ENCODE measurements around the gene SDK2. TPM values are rescaled to one million over a fixed set of nuclear protein-coding genes. Genes with fewer than 3 reads are reported as not detected.

SDK2 gene
- total and polyA plus RNA-seq, 2 experiments from 2014 or later, result 0.74 to 5.1 TPM

DNA sequence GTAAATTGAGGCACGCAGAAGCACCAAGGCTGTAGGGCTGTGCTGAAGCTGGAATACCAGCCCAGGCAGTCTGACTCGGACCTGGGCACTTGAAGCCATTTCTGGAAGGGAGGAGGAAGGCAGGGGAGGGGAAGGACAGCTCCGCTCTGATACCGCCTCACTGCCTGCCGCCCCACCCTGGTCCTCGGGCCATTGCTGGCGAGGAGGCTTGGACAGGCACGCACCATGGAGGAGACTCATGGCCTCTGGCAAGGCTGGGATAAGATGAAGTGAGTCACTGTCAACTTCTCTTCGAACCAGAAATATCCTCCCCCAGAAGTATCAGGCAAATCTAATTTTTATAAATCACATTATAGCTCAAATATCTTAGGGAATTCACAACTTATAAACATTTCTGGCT lies 81.3 kb downstream of the SDK2 start (continued):
- TF ChIP-seq, protein P1, sequence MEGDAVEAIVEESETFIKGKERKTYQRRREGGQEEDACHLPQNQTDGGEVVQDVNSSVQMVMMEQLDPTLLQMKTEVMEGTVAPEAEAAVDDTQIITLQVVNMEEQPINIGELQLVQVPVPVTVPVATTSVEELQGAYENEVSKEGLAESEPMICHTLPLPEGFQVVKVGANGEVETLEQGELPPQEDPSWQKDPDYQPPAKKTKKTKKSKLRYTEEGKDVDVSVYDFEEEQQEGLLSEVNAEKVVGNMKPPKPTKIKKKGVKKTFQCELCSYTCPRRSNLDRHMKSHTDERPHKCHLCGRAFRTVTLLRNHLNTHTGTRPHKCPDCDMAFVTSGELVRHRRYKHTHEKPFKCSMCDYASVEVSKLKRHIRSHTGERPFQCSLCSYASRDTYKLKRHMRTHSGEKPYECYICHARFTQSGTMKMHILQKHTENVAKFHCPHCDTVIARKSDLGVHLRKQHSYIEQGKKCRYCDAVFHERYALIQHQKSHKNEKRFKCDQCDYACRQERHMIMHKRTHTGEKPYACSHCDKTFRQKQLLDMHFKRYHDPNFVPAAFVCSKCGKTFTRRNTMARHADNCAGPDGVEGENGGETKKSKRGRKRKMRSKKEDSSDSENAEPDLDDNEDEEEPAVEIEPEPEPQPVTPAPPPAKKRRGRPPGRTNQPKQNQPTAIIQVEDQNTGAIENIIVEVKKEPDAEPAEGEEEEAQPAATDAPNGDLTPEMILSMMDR (conservative IDR thresholded peaks at IDR 0.05; ENCODE audit: low read depth in 2 of 2), result no peak
- TF ChIP-seq, protein P2, sequence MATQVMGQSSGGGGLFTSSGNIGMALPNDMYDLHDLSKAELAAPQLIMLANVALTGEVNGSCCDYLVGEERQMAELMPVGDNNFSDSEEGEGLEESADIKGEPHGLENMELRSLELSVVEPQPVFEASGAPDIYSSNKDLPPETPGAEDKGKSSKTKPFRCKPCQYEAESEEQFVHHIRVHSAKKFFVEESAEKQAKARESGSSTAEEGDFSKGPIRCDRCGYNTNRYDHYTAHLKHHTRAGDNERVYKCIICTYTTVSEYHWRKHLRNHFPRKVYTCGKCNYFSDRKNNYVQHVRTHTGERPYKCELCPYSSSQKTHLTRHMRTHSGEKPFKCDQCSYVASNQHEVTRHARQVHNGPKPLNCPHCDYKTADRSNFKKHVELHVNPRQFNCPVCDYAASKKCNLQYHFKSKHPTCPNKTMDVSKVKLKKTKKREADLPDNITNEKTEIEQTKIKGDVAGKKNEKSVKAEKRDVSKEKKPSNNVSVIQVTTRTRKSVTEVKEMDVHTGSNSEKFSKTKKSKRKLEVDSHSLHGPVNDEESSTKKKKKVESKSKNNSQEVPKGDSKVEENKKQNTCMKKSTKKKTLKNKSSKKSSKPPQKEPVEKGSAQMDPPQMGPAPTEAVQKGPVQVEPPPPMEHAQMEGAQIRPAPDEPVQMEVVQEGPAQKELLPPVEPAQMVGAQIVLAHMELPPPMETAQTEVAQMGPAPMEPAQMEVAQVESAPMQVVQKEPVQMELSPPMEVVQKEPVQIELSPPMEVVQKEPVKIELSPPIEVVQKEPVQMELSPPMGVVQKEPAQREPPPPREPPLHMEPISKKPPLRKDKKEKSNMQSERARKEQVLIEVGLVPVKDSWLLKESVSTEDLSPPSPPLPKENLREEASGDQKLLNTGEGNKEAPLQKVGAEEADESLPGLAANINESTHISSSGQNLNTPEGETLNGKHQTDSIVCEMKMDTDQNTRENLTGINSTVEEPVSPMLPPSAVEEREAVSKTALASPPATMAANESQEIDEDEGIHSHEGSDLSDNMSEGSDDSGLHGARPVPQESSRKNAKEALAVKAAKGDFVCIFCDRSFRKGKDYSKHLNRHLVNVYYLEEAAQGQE (IDR thresholded peaks at IDR 0.05; ENCODE audit: unreplicated experiment), result no peak
- TF ChIP-seq ZNF114 (CRISPR knock-in tag; IDR thresholded peaks at IDR 0.05), result no peak
- no peak for TF ChIP-seq STAT1 (IDR thresholded peaks at IDR 0.05; ENCODE audit: unreplicated experiment)
- TF ChIP-seq ZNF331 (CRISPR knock-in tag; IDR thresholded peaks at IDR 0.05; ENCODE audit: low read depth), result no peak
- no peak for TF ChIP-seq POLR2AphosphoS5 (IDR thresholded peaks at IDR 0.05; ENCODE audit: low read depth)
- no peak for TF ChIP-seq NANOG (IDR thresholded peaks at IDR 0.05; ENCODE audit: borderline replicate concordance)
- TF ChIP-seq EZH2phosphoT487 (IDR thresholded peaks at IDR 0.05; ENCODE audit: unreplicated experiment), result no peak
- TF ChIP-seq JUNB (IDR thresholded peaks at IDR 0.05; ENCODE audit: unreplicated experiment), result no peak
- no peak for TF ChIP-seq CREB1 (CRISPR knock-in tag; IDR thresholded peaks at IDR 0.05; ENCODE audit: low read depth)
- TF ChIP-seq, protein P3, sequence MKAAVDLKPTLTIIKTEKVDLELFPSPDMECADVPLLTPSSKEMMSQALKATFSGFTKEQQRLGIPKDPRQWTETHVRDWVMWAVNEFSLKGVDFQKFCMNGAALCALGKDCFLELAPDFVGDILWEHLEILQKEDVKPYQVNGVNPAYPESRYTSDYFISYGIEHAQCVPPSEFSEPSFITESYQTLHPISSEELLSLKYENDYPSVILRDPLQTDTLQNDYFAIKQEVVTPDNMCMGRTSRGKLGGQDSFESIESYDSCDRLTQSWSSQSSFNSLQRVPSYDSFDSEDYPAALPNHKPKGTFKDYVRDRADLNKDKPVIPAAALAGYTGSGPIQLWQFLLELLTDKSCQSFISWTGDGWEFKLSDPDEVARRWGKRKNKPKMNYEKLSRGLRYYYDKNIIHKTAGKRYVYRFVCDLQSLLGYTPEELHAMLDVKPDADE (IDR thresholded peaks at IDR 0.05), result no peak

DNA sequence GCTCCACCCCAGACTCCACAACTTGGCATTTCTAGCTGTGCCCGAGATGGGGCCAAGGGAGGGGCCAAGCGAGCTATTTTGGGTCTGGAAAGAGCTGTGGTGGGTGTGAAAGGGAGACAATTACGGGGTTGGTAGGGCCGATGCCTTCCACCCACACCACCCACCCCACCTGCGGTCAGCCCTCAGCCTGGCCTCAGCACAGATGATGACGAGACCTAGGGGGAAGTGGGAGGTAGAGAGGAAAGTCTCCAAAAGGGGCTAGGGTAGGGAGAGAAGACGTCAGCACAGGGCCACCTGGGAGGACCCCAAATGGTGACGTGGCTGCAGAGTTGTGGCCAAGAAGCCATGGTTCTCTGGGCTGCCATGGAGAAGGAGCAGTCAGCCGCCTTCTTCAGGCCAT lies 83.1 kb downstream of the SDK2 start:
- ATAC-seq (no peak), DNase-seq (ENCODE audit: low spot score) (no peak)
- Histone ChIP-seq H3K4me3 (no peak overlapping the region), H2AFZ (no peak overlapping the region), H3K79me2 (replicated peaks; ENCODE audit: insufficient read depth) (no peaks in the 10 kb centered on the region), H3K4me2 (no peak overlapping the region), H4K20me1 (replicated peaks; ENCODE audit: insufficient read depth) (no peaks in the 10 kb centered on the region), H3K27me3 (ENCODE audit: insufficient read depth) (no peaks in the 10 kb centered on the region), H3K27ac (ENCODE audit: low read depth) (no peak overlapping the region), H3K4me1 (ENCODE audit: insufficient read depth) (peaks cover 31% of the 10 kb centered on the region), H3F3A (replicated peaks; ENCODE audit: low read depth) (no peaks in the 10 kb centered on the region), H3K36me3 (ENCODE audit: insufficient read depth) (no peaks in the 10 kb centered on the region), H3K9me2 (ENCODE audit: insufficient read depth) (no peaks in the 10 kb centered on the region)
- H3K4me3 Mint-ChIP-seq, result no peak overlapping the region
- H3K4me1 Mint-ChIP-seq, result peaks cover 42% of the 10 kb centered on the region
- H3K9me3 Mint-ChIP-seq, result peaks cover 2% of the 10 kb centered on the region; the same call in 1 of the 3 replicates
- H3K36me3 Mint-ChIP-seq (ENCODE audit: low read depth), result no peaks in the 10 kb centered on the region
- H3K27me3 Mint-ChIP-seq (ENCODE audit: insufficient read depth, low read depth, poor library complexity), result peaks cover 6% of the 10 kb centered on the region
- H3K27ac Mint-ChIP-seq, result no peak overlapping the region
- TF ChIP-seq JUNB (IDR thresholded peaks at IDR 0.05; ENCODE audit: unreplicated experiment) (no peak), NANOG (IDR thresholded peaks at IDR 0.05; ENCODE audit: borderline replicate concordance) (no peak), STAT1 (IDR thresholded peaks at IDR 0.05; ENCODE audit: unreplicated experiment) (no peak), EZH2 (IDR thresholded peaks at IDR 0.05; ENCODE audit: low read depth, unreplicated experiment) (no peak)
- TF ChIP-seq, protein P1 (conservative IDR thresholded peaks at IDR 0.05; ENCODE audit: low read depth in 2 of 2), result no peak
